GM21529 (cell line): ENCODE results near the gene KCNB1.

Experiments used
- ATAC-seq: cut with Tn5 transposase; IDR thresholded peaks from one replicate; pipeline ENCODE4 v1.9.1; 2021; ENCODE audit not compliant: unreplicated experiment

The KCNB1 gene

DNA sequence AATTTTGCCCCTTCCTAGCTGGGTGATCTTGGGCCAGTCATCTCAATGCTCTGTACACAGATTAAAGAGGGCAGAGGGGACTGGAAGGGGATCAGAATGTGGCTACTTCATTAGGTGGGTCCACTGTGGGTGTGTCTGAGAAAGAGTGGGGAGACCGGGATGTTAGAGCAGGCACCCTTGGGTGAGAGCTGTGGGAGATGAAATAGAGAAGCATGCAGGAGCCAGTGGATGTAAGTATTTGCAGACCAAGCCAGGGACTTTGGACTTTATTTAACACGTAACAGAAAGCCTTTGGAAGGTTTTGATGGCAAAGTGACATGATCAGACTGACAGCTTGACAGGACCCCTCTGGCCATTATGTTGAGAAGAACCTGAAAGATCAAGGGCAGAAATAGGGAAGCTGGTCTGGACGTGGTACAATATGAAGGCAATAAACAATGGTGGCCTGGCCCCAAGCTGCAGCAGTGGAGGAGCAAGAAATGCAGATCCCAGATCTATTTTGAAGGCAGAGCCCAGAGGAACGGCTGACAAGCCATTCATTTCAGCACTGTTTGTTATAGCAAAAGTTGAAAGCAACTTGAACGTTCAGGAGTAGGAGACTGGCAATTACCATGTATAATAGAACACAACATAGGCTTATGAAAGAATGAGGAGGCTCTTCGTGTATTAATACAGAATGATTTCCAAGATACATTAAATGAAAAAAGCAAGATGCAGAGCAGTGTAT lies 122.1 kb downstream of the KCNB1 start:
- ATAC-seq, result no peak

DNA sequence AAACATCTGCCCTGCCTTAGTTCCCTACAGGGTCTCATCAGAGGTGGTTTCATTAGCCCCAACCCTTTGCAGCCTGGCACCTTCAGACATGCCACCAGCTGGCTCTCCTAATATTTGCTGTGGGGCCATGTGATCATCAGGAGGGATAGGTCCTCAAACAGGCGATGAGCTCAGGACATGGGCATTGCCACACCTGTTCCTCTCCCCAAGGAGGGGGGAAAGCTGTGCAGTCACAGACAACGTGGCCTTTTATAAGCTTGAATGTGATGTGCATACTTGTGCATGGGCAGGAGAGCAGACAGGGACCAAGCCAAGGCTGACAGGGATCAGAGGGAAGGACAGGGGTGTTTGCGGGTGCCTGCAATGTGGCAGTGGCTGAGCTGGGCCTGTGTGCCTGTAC lies 125.8 kb downstream of the KCNB1 start:
- ATAC-seq, result no peak

- ATAC-seq, result no peak
Measured at GRCh38 chr20:49354673-49355072, 127.8 kb downstream of the KCNB1 start.

DNA sequence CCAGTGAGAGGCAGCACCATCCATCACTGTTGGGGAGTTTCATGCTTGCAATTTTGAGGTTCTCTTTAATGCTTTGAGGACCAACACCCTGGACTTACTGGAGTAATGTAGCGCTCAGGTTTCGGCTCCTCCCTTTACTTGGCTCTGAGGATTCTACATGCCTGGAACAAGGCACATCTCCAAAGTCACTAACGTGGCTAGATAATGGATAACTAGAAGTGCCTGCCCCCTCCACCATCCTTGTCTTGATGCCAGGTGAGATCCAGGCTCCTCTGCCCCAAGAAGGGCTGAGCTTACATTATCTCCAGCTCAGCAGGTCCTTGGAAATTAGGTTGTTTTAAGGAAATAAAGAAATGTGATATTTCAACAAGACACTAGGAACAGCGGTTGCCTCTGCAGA lies 129.1 kb downstream of the KCNB1 start:
- no peak for ATAC-seq

DNA sequence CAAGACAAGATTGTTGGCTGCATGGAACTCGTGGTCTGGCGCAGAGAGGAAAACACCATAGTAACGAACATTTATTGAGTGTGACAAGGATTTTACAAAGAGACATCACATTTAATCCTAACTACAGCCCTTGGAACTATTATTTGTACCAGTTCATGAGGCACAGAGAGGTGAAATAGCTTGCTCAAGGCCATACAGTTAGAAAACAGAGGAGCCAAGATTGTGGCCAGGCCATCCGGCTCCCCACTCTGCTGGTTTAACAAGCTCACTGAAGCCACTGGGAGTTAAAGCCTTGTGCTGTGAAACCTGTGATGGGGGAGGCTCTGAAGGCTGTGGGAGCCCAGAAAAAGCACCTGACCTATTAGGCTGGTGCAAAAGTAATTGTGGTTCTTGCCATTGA lies 129.7 kb downstream of the KCNB1 start:
- ATAC-seq, result no peak

DNA sequence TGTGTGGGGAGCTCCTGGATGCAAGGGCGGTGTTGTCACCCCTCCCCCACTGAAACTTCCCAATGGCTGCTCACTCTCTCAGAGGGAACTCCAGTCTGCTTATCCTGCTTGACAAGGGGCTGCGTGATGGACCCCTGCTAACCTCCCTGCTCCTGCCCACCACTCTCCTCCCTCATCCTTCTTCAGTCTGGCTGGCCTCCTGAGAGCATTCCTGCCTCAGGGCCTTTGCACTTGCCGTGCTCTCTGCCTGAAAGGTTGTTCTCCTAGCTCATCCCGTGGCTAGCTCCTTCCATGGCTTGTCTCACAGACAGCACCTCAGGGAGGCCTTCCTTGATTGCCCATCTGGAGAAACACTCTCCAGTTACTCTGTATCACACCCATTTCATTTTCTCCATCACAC lies 130.7 kb downstream of the KCNB1 start:
- ATAC-seq, result no peak

- ATAC-seq, result no peak
Measured at GRCh38 chr20:49349694-49350252, 132.7 kb downstream of the KCNB1 start.

DNA sequence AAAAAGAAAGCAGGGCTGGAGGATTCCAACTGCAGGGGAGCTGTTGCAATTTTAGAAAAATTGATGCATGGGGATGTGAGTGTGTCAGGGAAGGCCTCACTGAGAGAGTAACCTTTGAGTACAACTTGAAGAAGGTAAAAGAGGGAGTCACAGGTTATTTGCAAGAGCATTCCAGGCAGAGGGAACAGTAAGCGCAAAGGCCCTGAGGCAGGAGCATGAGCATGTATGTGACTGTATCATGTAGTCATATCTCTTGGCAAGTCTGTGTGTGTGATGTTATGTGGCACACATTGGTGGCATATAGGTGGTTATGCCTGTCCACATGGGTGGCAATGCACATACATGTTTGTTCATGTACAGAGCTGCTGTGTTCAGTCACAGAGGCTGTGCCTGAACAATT lies 133.4 kb downstream of the KCNB1 start:
- no peak for ATAC-seq

DNA sequence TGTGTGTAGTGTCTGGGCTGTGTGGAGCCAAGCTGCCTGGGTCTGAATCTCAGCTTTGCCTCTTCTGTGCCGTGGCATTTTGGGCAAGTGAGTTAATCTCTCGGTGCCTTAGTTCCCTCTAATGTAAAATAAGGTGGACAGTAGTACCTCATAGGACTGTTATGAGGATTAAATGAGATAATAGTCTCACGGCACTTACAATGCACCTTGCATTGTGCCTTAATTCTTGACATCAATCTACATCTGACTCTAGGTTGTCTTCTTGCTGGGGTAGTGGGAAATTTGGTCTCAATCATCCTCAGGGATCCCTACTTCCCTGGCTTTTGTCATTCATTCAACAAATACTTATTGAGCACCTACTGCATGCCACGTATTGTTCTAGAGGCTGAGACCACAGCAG lies 133.9 kb downstream of the KCNB1 start:
- no peak for ATAC-seq

DNA sequence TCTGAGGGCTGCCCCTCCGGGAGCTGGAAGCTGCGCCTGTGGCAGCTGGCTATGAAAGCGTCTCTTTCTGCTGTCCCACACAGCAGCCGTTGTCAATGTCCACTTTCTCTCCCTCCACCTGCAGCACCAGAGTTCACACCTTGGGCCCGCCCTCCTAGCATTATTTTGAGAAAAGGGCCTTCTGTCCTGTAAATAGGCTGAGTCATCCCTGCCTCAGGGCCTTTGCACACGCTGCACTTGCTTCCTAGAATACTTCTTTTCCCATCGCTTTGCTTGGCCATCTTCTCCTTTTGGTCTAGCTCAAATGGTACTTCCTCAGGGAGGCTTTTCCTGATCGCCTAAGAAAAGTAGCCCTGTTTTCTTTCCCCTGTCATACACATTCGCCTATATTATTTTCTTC lies 135.3 kb downstream of the KCNB1 start:
- ATAC-seq, result no peak

DNA sequence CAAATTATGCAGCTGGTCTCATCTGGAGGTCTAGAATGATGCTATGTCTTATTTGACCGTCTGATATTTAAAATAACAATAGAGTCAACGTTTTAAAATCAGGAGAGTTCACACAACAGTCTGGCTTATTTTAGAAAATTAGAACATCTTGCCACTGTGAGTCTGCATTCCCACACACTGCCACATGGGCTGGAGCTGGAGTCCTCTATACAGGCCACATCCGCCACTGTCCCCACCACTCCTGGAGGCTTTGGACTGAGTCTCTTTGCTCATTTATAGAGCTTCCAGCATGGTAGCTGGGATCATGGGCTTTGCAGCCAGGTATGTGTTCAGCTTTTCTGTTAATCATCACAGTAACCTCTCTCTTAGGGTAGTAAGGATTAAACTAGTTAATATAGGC lies 135.8 kb downstream of the KCNB1 start:
- ATAC-seq, result no peak

DNA sequence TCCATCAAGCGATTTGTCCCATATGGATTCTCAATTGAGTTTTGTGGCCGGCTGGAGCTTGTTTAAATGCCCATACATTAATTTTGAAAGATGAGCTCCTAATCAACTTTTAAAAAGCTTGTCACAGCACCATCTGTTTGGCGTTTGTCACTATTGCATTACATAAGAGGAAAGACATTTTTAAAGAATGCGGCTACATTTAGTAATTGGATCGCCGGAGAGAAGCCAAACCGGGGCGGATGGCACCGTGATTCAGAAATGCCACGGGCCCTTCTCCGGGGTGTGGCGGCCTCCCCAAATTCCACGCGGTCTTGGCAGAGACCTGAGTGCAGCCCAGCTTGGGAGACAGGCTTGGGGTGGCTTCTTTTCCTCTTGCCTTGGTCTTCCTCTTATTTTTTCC lies 136.9 kb downstream of the KCNB1 start:
- no peak for ATAC-seq

DNA sequence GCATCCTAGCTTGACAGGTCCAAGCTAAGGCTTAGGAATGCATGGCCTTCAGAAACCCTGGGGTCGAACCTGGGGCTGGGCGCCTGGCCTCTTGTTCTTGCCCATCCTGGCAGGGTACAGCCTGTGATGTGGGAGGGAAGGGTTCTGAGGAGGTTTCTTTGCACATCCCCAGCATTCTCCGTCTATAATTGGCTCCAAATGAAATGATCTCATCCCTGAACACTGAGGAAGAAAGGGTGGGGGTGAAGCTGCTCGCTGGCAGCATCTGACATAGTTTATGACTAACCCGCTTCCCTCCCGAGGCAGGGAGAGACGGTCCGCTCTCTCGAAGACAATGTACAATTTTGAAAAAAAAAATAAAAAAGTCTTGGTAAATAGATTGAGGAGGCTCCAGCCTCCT lies 137.5 kb downstream of the KCNB1 start:
- ATAC-seq, result no peak

GRCh38 chr20:49344140-49344539 lies 138.3 kb downstream of the KCNB1 start:
- ATAC-seq, result no peak

DNA sequence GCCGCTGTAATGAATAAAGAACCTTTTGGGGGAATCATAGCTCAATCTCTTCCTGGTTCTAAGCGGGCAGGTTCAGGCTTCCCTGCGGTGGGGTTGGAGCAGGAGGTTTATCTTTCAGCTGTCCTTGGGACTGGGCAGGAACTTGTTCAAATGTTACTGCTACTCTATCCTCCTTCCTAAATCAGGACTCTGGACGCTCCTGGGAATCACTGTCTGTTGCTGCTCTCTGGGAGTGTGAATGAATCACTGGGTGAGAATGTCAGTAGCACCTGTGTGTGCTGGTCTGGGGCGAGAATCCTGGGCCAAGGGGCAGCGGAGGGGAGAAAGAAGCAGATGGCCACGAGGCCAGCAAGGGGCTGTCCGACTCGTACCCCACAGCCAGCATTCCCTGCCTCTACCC lies 139.2 kb downstream of the KCNB1 start:
- no peak for ATAC-seq

GRCh38 chr20:49340161-49340966 lies 142.1 kb downstream of the KCNB1 start:
- no peak for ATAC-seq

DNA sequence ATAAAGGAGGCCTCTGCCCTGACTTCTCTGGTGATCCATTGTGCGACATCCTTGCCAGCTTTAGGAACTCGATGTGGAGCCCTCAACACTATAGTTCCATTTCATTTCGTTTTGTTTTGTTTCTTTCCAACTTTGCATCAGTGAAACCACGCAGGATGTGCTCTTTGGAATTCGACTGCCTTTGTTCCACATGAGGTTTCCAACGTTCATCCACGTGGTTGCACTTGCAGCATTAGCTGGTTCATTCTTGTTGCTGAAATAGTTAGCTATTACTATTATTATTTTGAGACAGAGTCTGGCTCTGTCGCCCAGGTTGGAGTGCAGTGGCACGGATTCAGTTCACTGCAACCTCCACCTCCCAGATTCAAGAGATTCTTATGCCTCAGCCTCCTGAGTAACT lies 143.3 kb downstream of the KCNB1 start:
- no peak for ATAC-seq

DNA sequence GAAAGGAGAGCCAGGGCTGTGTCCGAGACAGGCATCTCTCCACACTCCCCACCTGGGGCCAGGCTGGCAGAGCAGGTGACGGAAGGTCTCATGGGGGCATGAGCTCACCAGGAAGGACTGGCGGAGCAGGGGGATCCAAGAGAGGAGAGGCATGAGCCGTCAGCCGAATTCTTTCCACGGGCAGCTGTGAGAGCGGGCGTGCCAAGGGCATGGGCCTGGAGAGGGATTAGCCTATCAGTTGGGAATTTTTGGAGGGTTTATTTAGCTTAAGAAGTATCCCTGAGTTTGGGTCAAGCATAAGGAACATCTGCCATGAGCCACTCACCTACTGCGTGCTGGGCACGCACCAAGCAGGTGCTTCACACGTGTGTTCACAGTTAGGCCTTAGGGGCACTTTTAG lies 144.4 kb downstream of the KCNB1 start:
- no peak for ATAC-seq

DNA sequence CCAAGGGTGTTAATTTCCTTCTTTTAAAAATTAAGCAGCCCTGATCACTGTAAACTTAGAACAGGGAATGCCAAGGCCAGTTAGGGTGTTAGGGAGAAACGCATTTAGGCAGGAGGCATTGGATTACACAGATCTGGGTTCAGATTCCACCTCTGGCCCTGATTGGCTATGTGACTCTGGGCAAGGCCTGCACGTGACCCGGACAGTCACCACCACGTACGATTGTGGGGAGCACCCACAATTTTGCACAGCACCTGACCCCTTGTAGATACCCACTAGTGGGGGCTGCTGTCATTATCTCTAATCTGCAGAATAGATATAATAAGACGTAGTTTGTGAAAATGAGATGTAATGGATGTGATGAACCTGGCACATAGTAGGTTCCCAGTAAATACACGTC lies 145.1 kb downstream of the KCNB1 start:
- no peak for ATAC-seq

DNA sequence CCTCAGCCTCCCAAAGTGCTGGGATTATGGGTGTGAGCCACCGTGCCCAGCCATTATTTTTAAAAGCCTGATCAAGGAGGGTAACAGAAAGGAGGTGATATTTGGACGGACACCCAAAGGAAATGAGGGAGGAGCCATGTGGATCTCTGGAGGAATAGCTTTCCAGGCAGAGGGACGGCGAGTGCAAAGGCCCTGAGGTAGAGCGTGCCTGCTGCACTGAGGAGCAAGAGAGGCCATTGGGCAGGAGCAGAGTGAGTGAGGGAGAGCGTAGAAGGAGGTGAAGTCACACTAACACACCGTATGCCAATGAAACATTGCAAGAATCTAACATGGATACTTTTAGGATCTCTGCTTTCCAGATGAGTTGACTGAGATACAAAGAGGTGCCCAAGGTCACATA lies 145.7 kb downstream of the KCNB1 start:
- ATAC-seq, result no peak

GRCh38 chr20:49335476-49335875 lies 147.0 kb downstream of the KCNB1 start:
- no peak for ATAC-seq
